Epithelial cell of proximal tubule (primary cell): ENCODE data around the gene SLF1. TPM values are rescaled to one million over a fixed set of nuclear protein-coding genes. Genes with fewer than 3 reads are reported as not detected.

Experiments
- DNase-seq: peaks from one replicate; pipeline ENCODE4 v3.0.0-alpha.2; 2011; ENCODE audit warnings: low read depth
- H3K4me3 ChIP-seq: 2 replicates; pipeline ENCODE4 v1.5.1; 2011; ENCODE audit warnings: low read depth, mild to moderate bottlenecking, low read length
- total RNA-seq: library from RNA; depleted of rRNA; stranded (reverse); fragments of >200 nt; gene quantifications from 2 replicates; pipeline ENCODE4 v1.2.3, GENCODE V29; 2015
- TF ChIP-seq, protein P1 (sequence below): conservative IDR thresholded peaks from 2 replicates; pipeline ENCODE4 v1.5.1; 2012; ENCODE audit warnings: low read depth, mild to moderate bottlenecking, low read length

The SLF1 gene
- total RNA-seq, 1 donor from 2014 or later, result 8.9 TPM

DNA sequence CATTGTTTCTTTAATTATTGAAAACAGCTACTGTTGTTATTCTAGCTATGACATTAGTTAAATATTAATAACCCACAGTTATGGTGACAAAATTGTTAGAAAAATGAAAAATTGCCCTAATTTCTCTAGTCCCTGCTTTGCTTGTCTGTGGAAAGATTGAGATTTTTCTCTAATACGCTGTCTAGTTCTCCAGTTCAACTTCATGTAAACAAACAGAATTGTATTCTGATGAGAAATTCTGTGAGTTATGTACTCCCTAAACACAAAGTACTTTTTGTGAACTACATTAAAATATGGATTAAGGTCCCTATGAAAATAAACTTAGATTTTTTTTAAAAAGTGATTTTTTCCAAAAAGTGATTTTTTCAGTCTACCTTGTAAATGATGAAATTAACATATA lies 8.7 kb downstream of the SLF1 start:
- no peak overlapping the region for H3K4me3 ChIP-seq
- TF ChIP-seq, protein P1, sequence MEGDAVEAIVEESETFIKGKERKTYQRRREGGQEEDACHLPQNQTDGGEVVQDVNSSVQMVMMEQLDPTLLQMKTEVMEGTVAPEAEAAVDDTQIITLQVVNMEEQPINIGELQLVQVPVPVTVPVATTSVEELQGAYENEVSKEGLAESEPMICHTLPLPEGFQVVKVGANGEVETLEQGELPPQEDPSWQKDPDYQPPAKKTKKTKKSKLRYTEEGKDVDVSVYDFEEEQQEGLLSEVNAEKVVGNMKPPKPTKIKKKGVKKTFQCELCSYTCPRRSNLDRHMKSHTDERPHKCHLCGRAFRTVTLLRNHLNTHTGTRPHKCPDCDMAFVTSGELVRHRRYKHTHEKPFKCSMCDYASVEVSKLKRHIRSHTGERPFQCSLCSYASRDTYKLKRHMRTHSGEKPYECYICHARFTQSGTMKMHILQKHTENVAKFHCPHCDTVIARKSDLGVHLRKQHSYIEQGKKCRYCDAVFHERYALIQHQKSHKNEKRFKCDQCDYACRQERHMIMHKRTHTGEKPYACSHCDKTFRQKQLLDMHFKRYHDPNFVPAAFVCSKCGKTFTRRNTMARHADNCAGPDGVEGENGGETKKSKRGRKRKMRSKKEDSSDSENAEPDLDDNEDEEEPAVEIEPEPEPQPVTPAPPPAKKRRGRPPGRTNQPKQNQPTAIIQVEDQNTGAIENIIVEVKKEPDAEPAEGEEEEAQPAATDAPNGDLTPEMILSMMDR, result no peak
- DNase-seq, result no peak

DNA sequence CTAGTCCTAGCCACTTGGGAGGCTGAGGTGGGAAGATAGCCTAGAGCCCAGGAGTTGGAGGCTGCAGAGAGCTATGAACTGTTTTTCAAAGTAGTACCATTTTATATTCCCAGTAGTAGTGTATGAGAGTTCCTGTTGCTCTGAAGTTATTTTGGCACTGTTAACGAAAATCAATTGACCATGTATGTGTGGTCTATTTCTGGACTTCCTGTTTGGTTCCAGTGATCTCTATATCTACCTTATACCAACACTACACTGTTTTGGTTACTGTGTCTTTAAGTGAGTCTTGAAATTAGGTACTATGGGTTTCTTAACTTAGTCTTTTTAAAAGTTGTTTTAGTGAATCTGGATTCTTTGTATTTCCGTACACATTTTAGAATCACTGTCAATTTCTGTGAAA lies 13.6 kb downstream of the SLF1 start:
- H3K4me3 ChIP-seq, result no peak overlapping the region
- no peak for DNase-seq
- TF ChIP-seq, protein P1, result no peak

DNA sequence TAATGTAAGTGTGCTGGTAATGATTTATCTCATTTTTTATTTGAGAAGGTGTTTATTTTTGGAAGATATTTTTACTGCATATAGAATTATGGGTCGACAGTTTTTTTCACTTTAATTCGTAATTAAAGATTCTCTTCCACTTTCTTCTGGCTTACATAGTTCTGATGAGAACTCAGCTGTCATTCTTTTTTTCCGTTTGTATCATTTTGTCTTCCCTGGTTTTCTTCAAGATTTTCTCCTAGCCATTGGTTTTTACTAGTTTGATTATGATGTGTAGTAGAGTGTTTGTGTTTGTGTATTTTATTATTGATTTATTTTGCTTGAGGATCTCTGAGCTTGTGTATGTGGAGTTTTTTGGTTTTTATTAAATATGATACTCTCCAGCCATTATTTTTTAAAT lies 21.7 kb downstream of the SLF1 start:
- no peak for DNase-seq
- TF ChIP-seq, protein P1, result no peak
- H3K4me3 ChIP-seq, result no peak overlapping the region

DNA sequence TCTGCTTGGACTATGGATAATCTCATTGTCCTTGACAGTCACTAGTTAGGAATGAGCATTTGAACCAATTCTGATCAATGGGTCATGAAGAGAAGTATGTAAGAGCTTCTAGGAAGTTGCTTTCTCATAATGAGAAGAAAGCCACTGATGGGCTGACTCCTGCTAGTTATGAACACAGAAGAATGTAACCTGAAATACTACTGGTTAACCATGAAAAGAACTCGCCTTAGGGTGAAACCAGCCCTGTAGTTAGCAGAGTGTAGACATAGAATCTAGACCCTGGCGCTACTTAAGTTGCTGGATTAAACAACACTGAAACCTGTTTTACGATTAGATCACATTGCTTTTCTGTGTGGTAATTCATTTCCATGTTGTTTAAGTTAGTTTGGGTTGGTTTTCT lies 26.6 kb downstream of the SLF1 start:
- no peak overlapping the region for H3K4me3 ChIP-seq
- DNase-seq, result no peak
- TF ChIP-seq, protein P1, result no peak

DNA sequence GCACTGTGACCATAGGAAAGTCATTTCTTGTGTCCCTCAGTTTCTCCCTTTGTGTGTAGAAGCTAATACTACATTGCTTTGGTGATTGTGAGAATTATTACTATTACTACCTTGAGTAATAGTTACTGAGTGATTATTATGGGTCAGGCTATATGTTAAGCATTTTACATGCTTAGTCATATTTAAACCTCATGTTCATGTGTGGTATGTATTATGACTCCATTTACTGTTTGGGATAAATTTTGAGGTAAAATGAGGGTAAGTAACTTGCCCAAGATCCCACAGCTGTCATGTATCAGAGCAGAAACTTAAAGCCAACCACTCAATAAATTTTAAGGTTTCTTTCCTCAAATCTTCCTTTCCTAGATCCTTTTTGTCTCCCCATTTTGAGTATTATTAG lies 28.3 kb downstream of the SLF1 start:
- no peak for DNase-seq
- no peak overlapping the region for H3K4me3 ChIP-seq
- TF ChIP-seq, protein P1, result no peak

DNA sequence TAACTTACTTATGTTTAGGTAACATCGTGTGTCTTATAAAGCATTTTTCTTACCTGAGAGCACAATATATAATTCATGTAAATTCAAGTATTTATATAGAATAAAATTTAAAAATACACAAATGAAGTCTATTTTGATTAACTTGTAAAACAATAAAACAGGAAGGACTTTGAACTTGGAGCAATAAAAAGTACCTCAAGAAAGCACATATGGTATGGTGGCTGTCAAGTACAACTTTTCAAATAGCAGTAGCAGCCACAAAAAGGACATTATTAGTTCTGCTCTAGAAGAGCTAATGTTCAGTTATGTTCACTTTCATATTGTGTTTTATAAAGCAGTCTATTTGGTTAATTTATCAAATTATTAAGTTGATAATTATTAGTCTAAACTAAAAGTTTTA lies 31.4 kb downstream of the SLF1 start:
- no peak for DNase-seq
- no peak overlapping the region for H3K4me3 ChIP-seq
- TF ChIP-seq, protein P1, result no peak

DNA sequence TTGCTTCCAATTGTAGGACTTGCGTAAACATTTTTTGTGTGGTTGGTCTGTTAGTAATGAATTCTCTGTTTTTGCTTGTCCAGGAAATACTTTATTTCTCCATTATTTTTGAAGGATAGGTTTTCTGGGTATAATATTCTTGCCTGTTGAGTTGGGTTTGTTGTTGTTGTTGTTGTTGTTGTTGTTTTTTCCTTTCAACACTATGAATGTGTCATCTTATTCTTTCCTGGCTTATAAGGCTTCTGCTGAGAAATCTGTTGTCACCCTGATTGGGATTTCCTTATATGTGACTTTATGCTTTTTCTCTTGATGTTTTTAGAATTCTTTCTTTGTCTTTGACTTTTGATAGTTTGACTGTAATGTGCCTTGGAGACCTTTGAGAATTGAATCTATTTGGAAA lies 39.8 kb downstream of the SLF1 start:
- TF ChIP-seq, protein P1, result no peak
- DNase-seq, result no peak
- H3K4me3 ChIP-seq, result no peak overlapping the region
